ENCODE results near the gene SLC37A1.

Gene SLC37A1

GRCh38 chr21:42545317-42545716 is 31.7 kb downstream of the SLC37A1 start:
- Mint-ChIP-seq H3K4me1 (peaks cover 4% of the 10 kb centered on the region), H3K27me3 (ENCODE audit: low read depth) (peaks cover 9% of the 10 kb centered on the region), H3K36me3 (ENCODE audit: low read depth) (peaks cover 10% of the 10 kb centered on the region), H3K4me3 (no peak overlapping the region), H3K27ac (no peak overlapping the region), H3K9me3 (no peaks in the 10 kb centered on the region)
- no peak for TF ChIP-seq CTCF (IDR thresholded peaks at IDR 0.05; ENCODE audit: unreplicated experiment in 3 of 3)

DNA sequence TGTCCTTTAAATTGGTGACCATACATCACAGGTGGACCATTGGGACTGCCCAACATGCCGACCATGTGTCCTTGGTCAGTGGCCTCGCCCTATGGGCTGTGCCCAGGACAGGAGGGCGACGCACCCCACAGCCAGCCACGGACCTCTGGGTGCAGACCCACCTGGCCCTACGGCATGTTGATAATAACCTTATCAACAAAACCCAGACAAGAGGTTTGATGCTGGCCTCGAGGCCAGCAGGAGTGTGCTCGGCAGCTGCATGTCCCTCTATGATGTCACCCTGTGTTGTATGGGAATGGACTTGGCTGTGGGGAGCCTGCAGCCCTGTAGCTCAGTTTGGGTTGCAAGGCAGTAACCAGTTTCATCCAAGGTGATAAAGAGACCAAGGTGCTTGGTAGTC is 32.1 kb downstream of the SLC37A1 start:
- Mint-ChIP-seq H3K4me3 (no peak overlapping the region), H3K9me3 (no peaks in the 10 kb centered on the region), H3K36me3 (ENCODE audit: low read depth) (peaks cover 11% of the 10 kb centered on the region), H3K4me1 (peaks cover 4% of the 10 kb centered on the region), H3K27ac (no peak overlapping the region), H3K27me3 (ENCODE audit: low read depth) (peaks cover 6% of the 10 kb centered on the region)
- no peak for TF ChIP-seq CTCF (IDR thresholded peaks at IDR 0.05; ENCODE audit: unreplicated experiment in 3 of 3)

DNA sequence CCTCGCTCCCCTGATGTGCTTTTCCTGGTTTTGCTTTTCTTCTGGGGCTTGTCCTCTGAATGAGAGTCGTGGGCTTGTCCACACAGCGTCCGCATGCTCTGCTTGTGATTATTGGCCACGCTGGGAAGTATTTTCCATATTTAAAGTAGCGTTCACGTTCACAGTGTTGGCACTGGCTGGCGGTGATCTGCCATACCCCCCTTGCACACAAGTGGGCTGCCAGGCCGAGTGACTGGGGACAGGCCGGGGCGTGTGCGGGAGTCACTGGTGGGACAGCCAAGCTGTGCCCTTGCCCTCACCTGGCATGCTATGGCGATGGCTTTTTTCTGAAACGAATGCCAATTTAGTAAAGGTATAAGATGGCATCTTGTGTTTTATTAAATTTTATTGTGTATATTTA is 32.8 kb downstream of the SLC37A1 start:
- Mint-ChIP-seq H3K4me1 (peaks cover 4% of the 10 kb centered on the region), H3K36me3 (ENCODE audit: low read depth) (peaks cover 17% of the 10 kb centered on the region), H3K27me3 (ENCODE audit: low read depth) (peaks cover 6% of the 10 kb centered on the region), H3K9me3 (no peaks in the 10 kb centered on the region), H3K27ac (no peak overlapping the region), H3K4me3 (no peak overlapping the region)
- no peak for TF ChIP-seq CTCF (IDR thresholded peaks at IDR 0.05; ENCODE audit: unreplicated experiment in 3 of 3)

DNA sequence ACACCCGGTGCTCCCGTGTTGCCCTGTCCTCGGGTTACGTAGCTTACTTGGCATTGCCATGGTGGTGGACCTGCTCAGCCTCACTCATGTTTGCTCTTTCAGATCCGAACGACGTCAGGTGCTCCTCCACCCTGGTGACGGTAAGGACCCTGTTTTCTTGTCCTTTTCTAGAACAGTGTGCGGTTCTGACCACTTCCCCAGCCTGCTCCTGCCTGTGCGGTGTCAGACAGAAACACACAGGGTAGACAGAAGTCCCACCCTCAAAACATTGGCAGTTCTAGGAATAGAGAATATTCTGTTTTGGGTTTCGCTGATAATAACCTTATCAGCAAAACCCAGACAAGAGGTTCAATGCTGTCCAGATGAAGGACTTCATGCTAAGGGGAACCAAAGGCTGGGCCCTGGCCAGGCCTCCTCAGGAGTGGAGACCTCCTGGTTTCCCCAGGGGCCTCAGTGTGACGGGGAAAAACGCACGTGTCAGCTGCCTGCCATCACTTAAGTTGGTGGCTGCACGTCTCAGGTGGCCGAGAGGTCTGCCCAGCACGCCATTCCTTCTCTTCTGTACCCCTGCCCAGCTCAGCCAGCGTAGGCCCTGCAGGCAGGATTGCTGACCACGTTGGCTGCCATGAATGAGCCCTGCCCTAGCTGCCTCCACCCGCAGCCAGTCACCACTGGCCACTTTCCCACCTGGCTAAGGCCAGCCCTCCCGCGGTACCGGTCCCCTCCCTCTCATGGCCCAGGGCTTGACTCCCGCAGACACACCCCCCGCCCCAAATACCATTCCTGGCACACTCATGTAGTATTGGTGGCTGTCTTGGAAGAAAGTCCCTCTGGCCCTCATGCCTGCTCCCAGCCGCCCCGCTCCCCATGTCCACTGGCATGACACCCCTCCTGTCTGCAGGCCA is 33.6 kb downstream of the SLC37A1 start:
- Mint-ChIP-seq H3K36me3 (ENCODE audit: low read depth) (peaks cover 17% of the 10 kb centered on the region), H3K27ac (no peak overlapping the region), H3K4me1 (peaks cover 4% of the 10 kb centered on the region), H3K4me3 (no peak overlapping the region), H3K9me3 (no peaks in the 10 kb centered on the region), H3K27me3 (ENCODE audit: low read depth) (peaks cover 8% of the 10 kb centered on the region)
- no peak for TF ChIP-seq CTCF (IDR thresholded peaks at IDR 0.05; ENCODE audit: unreplicated experiment in 3 of 3)

DNA sequence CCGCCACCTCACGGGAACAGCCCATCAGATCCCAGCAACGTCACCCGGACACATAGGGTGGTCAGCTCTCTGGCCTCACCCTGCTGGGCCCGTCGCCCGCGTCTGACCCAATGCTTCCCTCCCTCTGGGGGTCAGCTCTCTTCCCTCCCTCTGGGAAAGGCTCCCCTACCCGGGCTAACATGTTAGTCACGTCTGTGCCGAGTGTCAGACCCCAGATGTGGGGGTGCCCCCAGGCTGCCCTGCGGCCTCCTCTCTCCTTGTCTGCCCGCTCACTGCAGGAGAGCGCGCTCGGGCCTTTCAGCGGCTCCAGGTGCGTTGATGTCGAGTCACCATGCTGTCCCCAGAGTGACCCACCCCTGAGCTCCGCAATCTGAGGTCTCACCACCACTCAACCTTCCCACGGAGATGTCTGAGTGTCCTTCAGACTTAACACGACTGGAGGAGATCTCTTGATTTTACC is 34.3 kb downstream of the SLC37A1 start:
- H3K36me3 Mint-ChIP-seq (ENCODE audit: low read depth), result peaks cover 17% of the 10 kb centered on the region

More for the DNA sequence above, 34.3 kb downstream of the SLC37A1 start:
- Mint-ChIP-seq H3K4me1 (peaks cover 4% of the 10 kb centered on the region), H3K27me3 (ENCODE audit: low read depth) (peaks cover 11% of the 10 kb centered on the region), H3K4me3 (no peak overlapping the region), H3K27ac (no peak overlapping the region), H3K9me3 (no peaks in the 10 kb centered on the region)
- no peak for TF ChIP-seq CTCF (IDR thresholded peaks at IDR 0.05; ENCODE audit: unreplicated experiment in 3 of 3)
